Memory B cell (primary cell): ENCODE data around the gene CACNA1I.
"Not testable (repeated sequence)": the region's sequence is repeated elsewhere in the genome, so short reads cannot be mapped to it uniquely, and the experiment has no call there.

ENCODE experiments used
- ATAC-seq: fragments of 150-1000 bp; cut with Tn5 transposase; 2 replicates; pipeline ENCODE4 v1.10.0; 2021; ENCODE audit warnings: low read depth, mild to moderate bottlenecking, moderate library complexity
- DNase-seq, 2 donors: peaks; one replicate each; pipeline ENCODE4 v3.0.0; 2022; ENCODE audit warnings: low spot score in 2 of 2
- H3K27ac Mint-ChIP-seq: one replicate; pipeline ENCODE4 v1.8.0; 2022; ENCODE audit warnings: mild to moderate bottlenecking, moderate library complexity, mixed read lengths
- H3K27me3 Mint-ChIP-seq: one replicate; pipeline ENCODE4 v1.8.0; 2022; ENCODE audit warnings: mixed read lengths
- H3K36me3 Mint-ChIP-seq: one replicate; pipeline ENCODE4 v1.8.0; 2022; ENCODE audit warnings: mild to moderate bottlenecking, mixed read lengths
- H3K4me1 Mint-ChIP-seq: one replicate; pipeline ENCODE4 v1.8.0; 2022; ENCODE audit warnings: mixed read lengths
- H3K4me3 Mint-ChIP-seq: one replicate; pipeline ENCODE4 v1.8.0; 2022; ENCODE audit warnings: mild to moderate bottlenecking, moderate library complexity, mixed read lengths
- H3K9me3 Mint-ChIP-seq: one replicate; pipeline ENCODE4 v1.8.0; 2022; ENCODE audit warnings: mixed read lengths

Gene CACNA1I

GRCh38 chr22:39731481-39731880 is 160.9 kb downstream of the CACNA1I start:
- Mint-ChIP-seq H3K4me1 (peaks cover 2% of the 10 kb centered on the region), H3K36me3 (peaks cover 3% of the 10 kb centered on the region), H3K9me3 (peaks cover 3% of the 10 kb centered on the region), H3K27me3 (peaks cover 19% of the 10 kb centered on the region), H3K4me3 (no peak overlapping the region), H3K27ac (no peak overlapping the region)
- DNase-seq (no peak), ATAC-seq (no peak)

GRCh38 chr22:39731881-39732555 is 161.5 kb downstream of the CACNA1I start:
- H3K9me3 Mint-ChIP-seq = peaks cover 3% of the 10 kb centered on the region
- H3K36me3 Mint-ChIP-seq = peaks cover 3% of the 10 kb centered on the region
- H3K27me3 Mint-ChIP-seq = peaks cover 20% of the 10 kb centered on the region
- no peak overlapping the region for H3K27ac Mint-ChIP-seq
- ATAC-seq = no peak
- no peak overlapping the region for H3K4me3 Mint-ChIP-seq
- DNase-seq = no peak
- peaks cover 2% of the 10 kb centered on the region for H3K4me1 Mint-ChIP-seq

- Mint-ChIP-seq H3K27ac (no peak overlapping the region), H3K4me1 (peaks cover 2% of the 10 kb centered on the region), H3K9me3 (peaks cover 3% of the 10 kb centered on the region), H3K27me3 (peaks cover 21% of the 10 kb centered on the region), H3K36me3 (peaks cover 3% of the 10 kb centered on the region), H3K4me3 (no peak overlapping the region)
- DNase-seq (no peak), ATAC-seq (no peak)
These were observed 162.1 kb downstream of the CACNA1I start for GRCh38 chr22:39732625-39733024.

- no peak for ATAC-seq
- H3K9me3 Mint-ChIP-seq = peaks cover 3% of the 10 kb centered on the region
- no peak overlapping the region for H3K27ac Mint-ChIP-seq
- DNase-seq = no peak
- H3K27me3 Mint-ChIP-seq = peaks cover 23% of the 10 kb centered on the region
- peaks cover 3% of the 10 kb centered on the region for H3K36me3 Mint-ChIP-seq
- H3K4me1 Mint-ChIP-seq = peaks cover 2% of the 10 kb centered on the region
- no peak overlapping the region for H3K4me3 Mint-ChIP-seq
These were observed 162.6 kb downstream of the CACNA1I start for GRCh38 chr22:39733191-39733590.

- H3K36me3 Mint-ChIP-seq, H3K27ac Mint-ChIP-seq, ATAC-seq, H3K4me1 Mint-ChIP-seq, DNase-seq, H3K9me3 Mint-ChIP-seq, H3K4me3 Mint-ChIP-seq: not testable (repeated sequence)
- H3K27me3 Mint-ChIP-seq = peaks cover 22% of the 10 kb centered on the region
These were observed 163.5 kb downstream of the CACNA1I start for GRCh38 chr22:39734046-39734445.

- Mint-ChIP-seq H3K27ac (no peak overlapping the region), H3K27me3 (peaks cover 22% of the 10 kb centered on the region), H3K36me3 (peaks cover 3% of the 10 kb centered on the region), H3K9me3 (peaks cover 4% of the 10 kb centered on the region), H3K4me1 (peaks cover 2% of the 10 kb centered on the region), H3K4me3 (no peak overlapping the region)
- ATAC-seq (no peak), DNase-seq (no peak)
These were observed 164.3 kb downstream of the CACNA1I start for GRCh38 chr22:39734866-39735265.

GRCh38 chr22:39735776-39736175 is 165.2 kb downstream of the CACNA1I start:
- H3K27me3 Mint-ChIP-seq = peaks cover 22% of the 10 kb centered on the region
- ATAC-seq = no peak
- H3K9me3 Mint-ChIP-seq = peaks cover 4% of the 10 kb centered on the region
- H3K4me3 Mint-ChIP-seq = no peak overlapping the region
- H3K36me3 Mint-ChIP-seq = peaks cover 3% of the 10 kb centered on the region
- no peak overlapping the region for H3K27ac Mint-ChIP-seq
- H3K4me1 Mint-ChIP-seq = peaks cover 2% of the 10 kb centered on the region
- no peak for DNase-seq

GRCh38 chr22:39738746-39739145 is 168.2 kb downstream of the CACNA1I start:
- no peak for ATAC-seq

More at GRCh38 chr22:39738746-39739145, 168.2 kb downstream of the CACNA1I start:
- no peak overlapping the region for H3K27ac Mint-ChIP-seq
- H3K27me3 Mint-ChIP-seq = peaks cover 15% of the 10 kb centered on the region
- H3K36me3 Mint-ChIP-seq = peaks cover 4% of the 10 kb centered on the region
- H3K9me3 Mint-ChIP-seq = peaks cover 6% of the 10 kb centered on the region
- no peaks in the 10 kb centered on the region for H3K4me1 Mint-ChIP-seq
- DNase-seq = no peak
- H3K4me3 Mint-ChIP-seq = no peak overlapping the region
